CD8-positive, alpha-beta memory T cell (primary cell): ENCODE data around the gene CUL5. TPM values are rescaled to one million over a fixed set of nuclear protein-coding genes. Genes with fewer than 3 reads are reported as not detected.

ENCODE experiments used
- CTCF ChIA-PET: fragments of 350-600 bp; sonication (Branson Sonifier 250); formaldehyde crosslinking; loops from one replicate; lab custom pipeline; 2021; ENCODE audit warnings: antibody characterized with exemption; lab: Charles Lee
- POLR2A ChIA-PET: fragments of 350-600 bp; sonication (Branson Sonifier 250); formaldehyde crosslinking; loops from one replicate; lab custom pipeline; 2021; ENCODE audit warnings: antibody characterized with exemption; lab: Charles Lee
- DNase-seq, 5 donors: peaks; one replicate each; pipeline versions ENCODE4 v3.0.0 to v3.0.0-alpha.2; 2020 to 2022; ENCODE audit warnings: mixed read lengths in 1 of 5
- H3K27ac ChIP-seq: one replicate; pipeline ENCODE4 v1.7.0; 2013; ENCODE audit warnings: low read depth, mild to moderate bottlenecking, low read length, moderate library complexity
- H3K27me3 ChIP-seq: 2 replicates; pipeline ENCODE4 v1.7.0; 2013; ENCODE audit warnings: low read length, mild to moderate bottlenecking; ENCODE audit not compliant: insufficient read depth, poor library complexity, severe bottlenecking
- H3K36me3 ChIP-seq: 2 replicates; pipeline ENCODE4 v1.7.0; 2013; ENCODE audit warnings: mild to moderate bottlenecking, low read length, moderate library complexity; ENCODE audit not compliant: insufficient read depth
- H3K4me1 ChIP-seq: 2 replicates; pipeline ENCODE4 v1.7.0; 2013; ENCODE audit warnings: mild to moderate bottlenecking, low read length, moderate library complexity; ENCODE audit not compliant: insufficient read depth
- H3K4me3 ChIP-seq: 2 replicates; pipeline ENCODE4 v1.7.0; 2013; ENCODE audit warnings: mild to moderate bottlenecking, low read length
- H3K9me3 ChIP-seq: 2 replicates; pipeline ENCODE4 v1.7.0; 2013; ENCODE audit warnings: mild to moderate bottlenecking, low read length
- H3K27ac Mint-ChIP-seq, 8 donors: one replicate each; pipeline ENCODE4 v1.8.0; 2020 to 2021; ENCODE audit warnings: mixed read lengths in 8 of 8, mild to moderate bottlenecking in 6 of 8, inconsistent platforms in 3 of 8, moderate library complexity in 3 of 8
- H3K27me3 Mint-ChIP-seq, 2 donors: one replicate each; pipeline ENCODE4 v1.8.0; 2020 to 2021; ENCODE audit warnings: mixed read lengths in 2 of 2, mild to moderate bottlenecking in 1 of 2, moderate library complexity in 1 of 2
- H3K36me3 Mint-ChIP-seq, 3 donors: one replicate each; pipeline ENCODE4 v1.8.0; 2020 to 2021; ENCODE audit warnings: mixed read lengths in 3 of 3, inconsistent platforms in 1 of 3, mild to moderate bottlenecking in 1 of 3
- H3K4me1 Mint-ChIP-seq, 3 donors: one replicate each; pipeline ENCODE4 v1.8.0; 2020 to 2021; ENCODE audit warnings: mixed read lengths in 3 of 3, inconsistent platforms in 1 of 3, mild to moderate bottlenecking in 1 of 3
- H3K4me3 Mint-ChIP-seq, 7 donors: one replicate each; pipeline ENCODE4 v1.8.0; 2020 to 2021; ENCODE audit warnings: mixed read lengths in 7 of 7, mild to moderate bottlenecking in 6 of 7, moderate library complexity in 4 of 7, inconsistent platforms in 2 of 7
- H3K9me3 Mint-ChIP-seq, 5 donors: one replicate each; pipeline ENCODE4 v1.8.0; 2020 to 2022; ENCODE audit warnings: mixed read lengths in 5 of 5, mild to moderate bottlenecking in 3 of 5, moderate library complexity in 2 of 5, inconsistent platforms in 1 of 5
- polyA plus RNA-seq: library from polyadenylated mRNA; unstranded; fragments of 300-500 nt; fragmentation: Illumina TruSeq; gene quantifications from one replicate; pipeline ENCODE4 v1.2.3, GENCODE V29; 2021
- total RNA-seq, 2 experiments: library from RNA; stranded (reverse); gene quantifications; one replicate each; pipeline ENCODE4 v1.2.3, GENCODE V29; 2021

The CUL5 gene
- total and polyA plus RNA-seq, 3 experiments from 2014 or later: 39.0 to 42.9 (median 41.8) TPM

DNA sequence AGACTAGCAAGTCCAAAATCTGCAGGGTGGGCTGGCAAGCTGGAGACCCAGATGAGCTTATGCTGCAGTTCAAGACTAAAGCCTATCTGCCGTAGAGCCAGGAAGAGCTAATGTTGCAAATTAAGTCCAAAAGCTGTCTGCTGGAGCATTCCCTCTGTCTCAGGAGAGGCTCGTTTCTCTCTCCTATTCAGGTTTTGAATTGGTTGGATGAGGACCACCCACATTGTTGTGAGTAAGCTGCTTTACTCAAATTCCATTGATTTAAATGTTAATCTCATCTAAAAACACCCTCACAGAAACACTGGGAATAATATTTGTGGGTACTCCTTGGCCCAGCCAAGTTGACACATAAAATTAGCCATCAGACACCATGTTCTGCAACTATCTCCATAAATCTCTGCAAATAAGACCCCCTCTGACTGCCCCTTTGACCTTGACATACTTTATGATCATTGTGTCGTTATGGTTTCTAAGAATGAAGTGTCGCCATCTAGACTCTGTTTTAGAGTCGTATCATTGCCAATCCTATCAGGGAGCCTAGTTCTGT is 16.8 kb upstream of the CUL5 start:
- Histone ChIP-seq H3K4me3 (no peak overlapping the region), H3K9me3 (no peaks in the 10 kb centered on the region), H3K27me3 (no peaks in the 10 kb centered on the region), H3K4me1 (no peaks in the 10 kb centered on the region), H3K27ac (no peak overlapping the region), H3K36me3 (no peaks in the 10 kb centered on the region)
- H3K9me3 Mint-ChIP-seq: no peaks in the 10 kb centered on the region
- ChIA-PET POLR2A (no interaction called here), CTCF (no interaction called here)
- peak overlapping the region in 1 of 8 donors; percentile 18 for H3K27ac Mint-ChIP-seq
- no peak overlapping the region for H3K4me3 Mint-ChIP-seq
- DNase-seq: no peak
- H3K36me3 Mint-ChIP-seq: no peaks in the 10 kb centered on the region
- no peaks in the 10 kb centered on the region for H3K4me1 Mint-ChIP-seq
- H3K27me3 Mint-ChIP-seq: peaks cover 19 to 34% of the 10 kb centered on the region in 2 donors

DNA sequence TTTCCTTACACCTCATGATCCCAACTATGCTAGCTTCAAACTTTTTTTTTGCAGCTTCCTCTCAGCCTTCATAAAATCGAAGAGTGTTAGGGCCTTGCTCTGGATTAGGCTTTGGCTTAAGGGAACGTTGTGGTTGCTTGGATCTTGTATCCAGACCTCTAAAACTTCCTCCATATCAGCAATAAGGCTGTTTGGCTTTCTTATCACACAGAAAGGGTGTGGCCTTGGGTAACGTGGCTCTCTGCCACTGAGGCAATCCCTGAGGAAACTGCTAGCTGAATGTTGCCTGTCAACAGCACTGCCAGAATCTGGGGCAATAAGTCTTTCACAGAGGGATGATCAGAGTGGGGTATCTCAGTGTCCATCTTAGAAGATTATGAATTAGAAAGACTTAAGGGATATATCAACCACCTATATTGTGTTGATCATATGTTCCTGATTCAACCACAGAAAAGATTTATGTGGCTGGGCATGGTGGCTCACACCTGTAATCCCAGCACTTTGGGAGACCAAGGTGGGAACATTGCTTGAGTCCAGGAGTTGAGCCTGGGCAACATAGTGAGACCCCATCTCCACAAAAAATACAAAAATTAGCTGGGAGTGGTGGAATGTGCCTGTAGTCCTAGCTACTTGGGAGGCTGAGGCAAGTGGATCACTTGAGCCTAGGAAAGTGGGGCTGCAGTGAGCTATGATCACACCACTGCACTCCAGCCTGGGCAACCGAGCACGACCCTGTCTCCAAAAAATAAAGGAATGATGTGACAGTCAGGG is 12.5 kb upstream of the CUL5 start:
- Mint-ChIP-seq H3K4me3 (no peak overlapping the region), H3K27me3 (peaks cover 17 to 40% of the 10 kb centered on the region in 2 donors), H3K9me3 (no peaks in the 10 kb centered on the region), H3K27ac (peak overlapping the region in 1 of 8 donors; percentile 57), H3K4me1 (peaks cover 0 to 2% (median 0%) of the 10 kb centered on the region in 3 donors), H3K36me3 (no peaks in the 10 kb centered on the region)
- CTCF ChIA-PET: interaction anchor here (3.0 kb wide), 1 partner anchor 12 kb away, joined by 12 read pairs; the partner anchor contains the start of gene CUL5
- H3K27ac ChIP-seq: no peak overlapping the region
- no peaks in the 10 kb centered on the region for H3K27me3 ChIP-seq
- POLR2A ChIA-PET: no interaction called here
- H3K4me1 ChIP-seq: no peaks in the 10 kb centered on the region
- no peak for DNase-seq
- no peak overlapping the region for H3K4me3 ChIP-seq
- H3K9me3 ChIP-seq: no peaks in the 10 kb centered on the region
- H3K36me3 ChIP-seq: no peaks in the 10 kb centered on the region

DNA sequence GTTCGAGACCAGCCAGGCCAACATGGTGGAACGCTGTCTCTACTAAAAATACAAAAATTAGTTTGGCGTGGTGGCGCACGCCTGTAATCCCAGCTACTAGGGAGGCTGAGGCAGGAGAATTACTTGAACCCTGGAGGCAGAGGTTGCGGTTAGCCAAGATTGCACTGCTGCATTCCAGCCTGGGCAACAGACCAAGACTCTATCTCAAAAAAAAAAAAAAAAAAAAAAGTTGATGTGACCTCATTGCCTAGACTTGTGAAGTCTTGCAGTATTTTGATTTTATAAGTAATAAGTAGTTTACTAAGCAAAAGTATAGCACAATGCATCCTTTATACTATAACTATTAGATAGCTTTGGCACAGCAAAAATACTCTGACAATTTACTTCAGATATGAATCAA is 9.9 kb upstream of the CUL5 start:
- Mint-ChIP-seq H3K27ac (no peak overlapping the region), H3K4me1 (peaks cover 0 to 2% (median 0%) of the 10 kb centered on the region in 3 donors), H3K4me3 (no peak overlapping the region), H3K36me3 (no peaks in the 10 kb centered on the region), H3K27me3 (peaks cover 11 to 26% of the 10 kb centered on the region in 2 donors), H3K9me3 (no peaks in the 10 kb centered on the region)
- no peaks in the 10 kb centered on the region for H3K27me3 ChIP-seq
- POLR2A ChIA-PET: no interaction called here
- DNase-seq: no peak
- CTCF ChIA-PET: no interaction called here
- H3K4me3 ChIP-seq: no peak overlapping the region
- no peaks in the 10 kb centered on the region for H3K36me3 ChIP-seq
- H3K27ac ChIP-seq: no peak overlapping the region
- H3K9me3 ChIP-seq: no peaks in the 10 kb centered on the region
- H3K4me1 ChIP-seq: no peaks in the 10 kb centered on the region

DNA sequence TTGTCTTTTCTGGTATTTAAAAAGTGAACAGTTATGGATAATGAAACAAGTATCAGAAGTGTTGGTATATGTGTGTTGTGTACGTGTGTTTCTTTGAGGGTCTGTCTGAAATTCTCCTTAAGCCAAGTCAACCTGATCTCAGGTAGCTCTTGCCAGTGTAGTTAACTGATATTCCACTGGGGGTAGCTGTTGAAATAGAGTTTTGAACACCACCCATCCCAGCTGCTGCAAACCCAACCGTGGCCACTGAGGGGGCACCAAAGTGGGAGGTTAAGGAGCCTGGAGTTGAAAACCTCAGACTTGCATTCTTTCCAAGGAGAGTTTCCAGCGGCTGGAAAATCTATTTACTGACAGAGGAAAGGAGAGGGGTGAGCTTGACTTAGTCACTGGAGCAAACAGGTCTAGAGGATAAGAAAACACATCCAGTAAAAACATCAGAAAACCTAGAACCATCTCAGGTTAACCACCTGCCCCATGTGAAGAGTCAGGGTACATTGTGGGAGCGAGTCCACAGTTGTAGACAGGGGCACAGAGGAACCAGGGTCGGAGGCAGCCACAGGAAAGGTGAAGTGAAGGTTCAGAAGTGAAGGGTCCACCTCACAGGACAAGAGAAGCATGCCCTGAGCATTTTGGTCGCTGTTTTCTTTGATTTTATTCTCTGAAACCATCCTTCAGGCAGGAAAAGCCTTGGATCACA is 8.8 kb upstream of the CUL5 start:
- POLR2A ChIA-PET: interaction anchor here (1.0 kb wide), 1 partner anchor 9 kb away, joined by 3 read pairs; the partner anchor contains the start of gene CUL5
- Histone ChIP-seq H3K27me3 (no peaks in the 10 kb centered on the region), H3K4me3 (no peak overlapping the region), H3K4me1 (no peaks in the 10 kb centered on the region), H3K27ac (no peak overlapping the region), H3K9me3 (no peaks in the 10 kb centered on the region), H3K36me3 (no peaks in the 10 kb centered on the region)
- peak overlapping the region in 1 of 8 donors; percentile 54 for H3K27ac Mint-ChIP-seq
- H3K4me1 Mint-ChIP-seq: peaks cover 0 to 2% (median 0%) of the 10 kb centered on the region in 3 donors
- peak in 4 of 5 donors; percentile 8 to 54 (median 24) for DNase-seq
- peaks cover 6 to 26% of the 10 kb centered on the region in 2 donors for H3K27me3 Mint-ChIP-seq
- CTCF ChIA-PET: interaction anchor here (0.7 to 1.4 kb wide), 3 partner anchors 9 to 667 kb away, joined by 4 to 5 read pairs (median 4); partner anchors contain the start of gene CUL5
- H3K4me3 Mint-ChIP-seq: no peak overlapping the region
- H3K36me3 Mint-ChIP-seq: no peaks in the 10 kb centered on the region
- no peaks in the 10 kb centered on the region for H3K9me3 Mint-ChIP-seq

DNA sequence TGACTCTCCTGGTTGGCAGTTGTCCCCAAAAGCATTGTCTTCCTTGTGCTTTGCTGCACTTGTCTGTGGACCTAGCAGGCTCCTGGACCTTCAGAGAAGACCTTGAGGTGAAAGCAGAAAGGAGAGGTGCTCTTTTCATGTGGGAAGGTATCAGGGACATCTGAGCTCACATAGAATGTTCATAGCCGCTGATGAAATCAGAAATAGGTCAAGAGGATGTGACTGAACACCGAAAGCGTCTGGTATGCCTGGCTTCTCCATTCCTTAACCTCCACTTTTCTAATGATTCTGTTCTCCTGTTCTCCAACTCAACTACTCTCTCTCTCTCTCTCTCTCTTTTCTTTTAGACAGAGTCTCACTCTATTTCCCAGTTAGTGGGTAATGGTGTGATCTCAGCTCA is 6.2 kb upstream of the CUL5 start:
- no peak overlapping the region for H3K27ac Mint-ChIP-seq
- Histone ChIP-seq H3K27me3 (no peaks in the 10 kb centered on the region), H3K4me3 (no peak overlapping the region), H3K27ac (no peak overlapping the region), H3K36me3 (no peaks in the 10 kb centered on the region), H3K9me3 (no peaks in the 10 kb centered on the region), H3K4me1 (no peaks in the 10 kb centered on the region)
- no peaks in the 10 kb centered on the region for H3K9me3 Mint-ChIP-seq
- peaks cover 0 to 2% (median 0%) of the 10 kb centered on the region in 3 donors for H3K4me1 Mint-ChIP-seq
- CTCF ChIA-PET: no interaction called here
- peaks cover 0 to 10% of the 10 kb centered on the region in 2 donors for H3K27me3 Mint-ChIP-seq
- no peak for DNase-seq
- no peaks in the 10 kb centered on the region for H3K36me3 Mint-ChIP-seq
- POLR2A ChIA-PET: no interaction called here
- H3K4me3 Mint-ChIP-seq: no peak overlapping the region

DNA sequence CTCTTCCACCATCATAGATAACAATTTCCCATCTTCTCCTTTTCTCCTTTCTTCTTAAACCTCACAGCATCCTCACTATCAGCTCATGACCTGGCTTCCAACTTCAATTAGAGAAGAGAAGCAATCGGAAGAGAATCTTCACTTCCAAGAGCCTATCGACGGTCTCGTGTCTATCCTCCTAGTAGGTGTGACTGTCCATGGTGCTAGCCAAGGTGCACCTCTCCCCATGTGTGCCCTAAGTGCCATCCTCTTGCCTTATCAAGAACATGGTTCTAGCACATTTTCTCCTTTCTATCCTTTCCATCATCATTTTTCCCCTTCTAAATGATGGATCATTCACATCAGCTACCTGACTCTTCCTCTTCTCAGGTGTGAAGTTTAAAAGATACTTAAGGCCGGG is 5.1 kb upstream of the CUL5 start:
- H3K27me3 ChIP-seq: no peaks in the 10 kb centered on the region
- ChIA-PET POLR2A (no interaction called here), CTCF (no interaction called here)
- no peak overlapping the region for H3K4me3 ChIP-seq
- H3K4me1 Mint-ChIP-seq: peaks cover 3 to 7% (median 6%) of the 10 kb centered on the region in 3 donors
- peaks cover 0 to 7% of the 10 kb centered on the region in 2 donors for H3K27me3 Mint-ChIP-seq
- no peaks in the 10 kb centered on the region for H3K9me3 Mint-ChIP-seq
- no peaks in the 10 kb centered on the region for H3K36me3 ChIP-seq
- DNase-seq: no peak
- H3K4me3 Mint-ChIP-seq: no peak overlapping the region
- H3K36me3 Mint-ChIP-seq: no peaks in the 10 kb centered on the region
- H3K4me1 ChIP-seq: no peaks in the 10 kb centered on the region
- H3K27ac ChIP-seq: no peak overlapping the region
- no peak overlapping the region for H3K27ac Mint-ChIP-seq
- no peaks in the 10 kb centered on the region for H3K9me3 ChIP-seq

DNA sequence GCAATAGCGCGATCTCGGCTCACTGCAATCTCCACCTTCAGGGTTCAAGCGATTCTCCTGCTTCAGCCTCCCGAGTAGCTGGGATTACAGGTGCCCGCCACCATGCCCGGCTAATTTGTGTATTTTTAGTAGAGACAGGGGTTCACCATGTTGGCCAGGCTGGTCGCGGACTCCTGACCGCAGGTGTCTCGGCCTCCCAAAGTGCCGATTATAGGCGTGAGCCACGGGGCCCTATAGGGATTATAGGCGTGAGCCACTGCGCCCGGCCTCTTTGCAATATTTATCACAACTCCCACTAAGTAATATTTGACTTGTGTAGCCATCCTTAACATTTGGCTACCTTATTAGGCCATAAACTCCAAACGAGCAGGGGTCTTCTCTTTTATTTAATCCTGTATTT is 879 bp upstream of the CUL5 start:
- Mint-ChIP-seq H3K4me3 (peak overlapping the region; percentile 93 to 100 (median 98)), H3K27me3 (no peaks in the 10 kb centered on the region)

More for the DNA sequence above, 879 bp upstream of the CUL5 start:
- Histone ChIP-seq H3K4me1 (peaks cover 22% of the 10 kb centered on the region), H3K36me3 (no peaks in the 10 kb centered on the region), H3K27ac (no peak overlapping the region), H3K9me3 (no peaks in the 10 kb centered on the region), H3K27me3 (no peaks in the 10 kb centered on the region), H3K4me3 (no peak overlapping the region)
- ChIA-PET POLR2A (no interaction called here), CTCF (interaction anchor here (0.7 to 1.9 kb wide), 4 partner anchors 12 to 656 kb away, joined by 3 to 12 read pairs (median 6); partner anchors contain the start of gene DDX10)
- DNase-seq: no peak
- H3K36me3 Mint-ChIP-seq: peaks cover 0 to 16% (median 2%) of the 10 kb centered on the region in 3 donors
- peaks cover 4 to 20% (median 8%) of the 10 kb centered on the region in 3 donors for H3K4me1 Mint-ChIP-seq
- H3K9me3 Mint-ChIP-seq: no peaks in the 10 kb centered on the region
- peak overlapping the region in 3 of 8 donors; percentile 30 to 98 (median 93) for H3K27ac Mint-ChIP-seq
